Activated naive CD8-positive, alpha-beta T cell treated with anti-CD3 and anti-CD28 coated beads for 36 hours (primary cell): ENCODE measurements around the gene SDS. TPM values are rescaled to one million over a fixed set of nuclear protein-coding genes. Genes with fewer than 3 reads are reported as not detected.

Source experiments
- DNase-seq: peaks from one replicate; pipeline ENCODE4 v3.0.0; 2021
- H3K27ac Mint-ChIP-seq: one replicate; pipeline ENCODE4 v1.8.0; 2022; ENCODE audit warnings: mild to moderate bottlenecking, moderate library complexity, mixed read lengths
- H3K27me3 Mint-ChIP-seq: one replicate; pipeline ENCODE4 v1.8.0; 2022; ENCODE audit warnings: mild to moderate bottlenecking, mixed read lengths
- H3K36me3 Mint-ChIP-seq: one replicate; pipeline ENCODE4 v1.8.0; 2021; ENCODE audit warnings: mild to moderate bottlenecking, mixed read lengths
- H3K4me1 Mint-ChIP-seq: one replicate; pipeline ENCODE4 v1.8.0; 2021; ENCODE audit warnings: mixed read lengths
- H3K4me3 Mint-ChIP-seq: one replicate; pipeline ENCODE4 v1.8.0; 2022; ENCODE audit warnings: mild to moderate bottlenecking, moderate library complexity, mixed read lengths
- H3K9me3 Mint-ChIP-seq: one replicate; pipeline ENCODE4 v1.8.0; 2022; ENCODE audit warnings: mixed read lengths
- total RNA-seq, 2 experiments: library from RNA; stranded (reverse); gene quantifications; one replicate each; pipeline ENCODE4 v1.2.3, GENCODE V29; 2021

Gene SDS
- total RNA-seq, 2 experiments from 2014 or later: not detected

GRCh38 chr12:113436993-113437728 lies 33.5 kb upstream of the SDS start:
- no peak overlapping the region for H3K4me3 Mint-ChIP-seq
- H3K27ac Mint-ChIP-seq: no peak overlapping the region
- H3K36me3 Mint-ChIP-seq: no peaks in the 10 kb centered on the region
- no peaks in the 10 kb centered on the region for H3K9me3 Mint-ChIP-seq
- H3K27me3 Mint-ChIP-seq: peaks cover 3% of the 10 kb centered on the region
- H3K4me1 Mint-ChIP-seq: no peaks in the 10 kb centered on the region
- no peak for DNase-seq

- Mint-ChIP-seq H3K27me3 (peaks cover 3% of the 10 kb centered on the region), H3K9me3 (no peaks in the 10 kb centered on the region), H3K4me3 (no peak overlapping the region), H3K4me1 (no peaks in the 10 kb centered on the region), H3K36me3 (no peaks in the 10 kb centered on the region), H3K27ac (no peak overlapping the region)
- no peak for DNase-seq
These were observed 32.9 kb upstream of the SDS start for GRCh38 chr12:113436586-113436985.

- Mint-ChIP-seq H3K27me3 (peaks cover 9% of the 10 kb centered on the region), H3K9me3 (no peaks in the 10 kb centered on the region), H3K4me3 (no peak overlapping the region), H3K36me3 (no peaks in the 10 kb centered on the region), H3K4me1 (no peaks in the 10 kb centered on the region), H3K27ac (no peak overlapping the region)
- DNase-seq: no peak
These were observed 31.7 kb upstream of the SDS start for GRCh38 chr12:113435367-113435766.

GRCh38 chr12:113432986-113433385 lies 29.3 kb upstream of the SDS start:
- H3K27me3 Mint-ChIP-seq: peaks cover 13% of the 10 kb centered on the region
- no peaks in the 10 kb centered on the region for H3K9me3 Mint-ChIP-seq
- DNase-seq: no peak
- H3K27ac Mint-ChIP-seq: no peak overlapping the region
- no peak overlapping the region for H3K4me3 Mint-ChIP-seq
- H3K36me3 Mint-ChIP-seq: no peaks in the 10 kb centered on the region
- H3K4me1 Mint-ChIP-seq: no peaks in the 10 kb centered on the region

GRCh38 chr12:113428482-113428881 lies 24.8 kb upstream of the SDS start:
- H3K4me1 Mint-ChIP-seq: peaks cover 3% of the 10 kb centered on the region
- H3K27ac Mint-ChIP-seq: no peak overlapping the region
- no peaks in the 10 kb centered on the region for H3K9me3 Mint-ChIP-seq
- H3K4me3 Mint-ChIP-seq: no peak overlapping the region
- H3K36me3 Mint-ChIP-seq: no peaks in the 10 kb centered on the region
- peaks cover 23% of the 10 kb centered on the region for H3K27me3 Mint-ChIP-seq
- no peak for DNase-seq

- Mint-ChIP-seq H3K27ac (no peak overlapping the region), H3K9me3 (no peaks in the 10 kb centered on the region), H3K4me3 (no peak overlapping the region), H3K27me3 (peaks cover 23% of the 10 kb centered on the region), H3K4me1 (peaks cover 3% of the 10 kb centered on the region), H3K36me3 (no peaks in the 10 kb centered on the region)
- no peak for DNase-seq
These were observed 24.2 kb upstream of the SDS start for GRCh38 chr12:113427882-113428281.

- Mint-ChIP-seq H3K9me3 (no peaks in the 10 kb centered on the region), H3K27ac (no peak overlapping the region), H3K4me1 (peaks cover 11% of the 10 kb centered on the region), H3K4me3 (no peak overlapping the region), H3K27me3 (peaks cover 29% of the 10 kb centered on the region), H3K36me3 (no peaks in the 10 kb centered on the region)
- DNase-seq: no peak
These were observed 22.3 kb upstream of the SDS start for GRCh38 chr12:113425960-113426453.

GRCh38 chr12:113424915-113425823 lies 21.5 kb upstream of the SDS start:
- Mint-ChIP-seq H3K36me3 (no peaks in the 10 kb centered on the region), H3K4me3 (no peak overlapping the region), H3K27me3 (peaks cover 26% of the 10 kb centered on the region), H3K4me1 (peaks cover 11% of the 10 kb centered on the region), H3K27ac (no peak overlapping the region), H3K9me3 (no peaks in the 10 kb centered on the region)
- peak; percentile 48 for DNase-seq

GRCh38 chr12:113424456-113424855 lies 20.8 kb upstream of the SDS start:
- Mint-ChIP-seq H3K4me1 (peaks cover 11% of the 10 kb centered on the region), H3K27ac (no peak overlapping the region), H3K27me3 (peaks cover 21% of the 10 kb centered on the region), H3K9me3 (no peaks in the 10 kb centered on the region), H3K36me3 (no peaks in the 10 kb centered on the region), H3K4me3 (no peak overlapping the region)
- no peak for DNase-seq

- no peak for DNase-seq
- Mint-ChIP-seq H3K4me3 (no peak overlapping the region), H3K27ac (no peak overlapping the region), H3K36me3 (no peaks in the 10 kb centered on the region), H3K4me1 (peaks cover 11% of the 10 kb centered on the region), H3K27me3 (peaks cover 19% of the 10 kb centered on the region), H3K9me3 (no peaks in the 10 kb centered on the region)
These were observed 19.4 kb upstream of the SDS start for GRCh38 chr12:113422886-113423669.

GRCh38 chr12:113422030-113422885 lies 18.6 kb upstream of the SDS start, which contains the start of gene SDSL:
SDSL (plus strand) TSS chr12:113422380; CDS start chr12:113427983, 5,603 bp downstream.
- Mint-ChIP-seq H3K4me1 (peaks cover 11% of the 10 kb centered on the region), H3K4me3 (peak within 1 kb of the TSS; percentile 65), H3K9me3 (no peaks in the 10 kb centered on the region), H3K36me3 (no peaks in the 10 kb centered on the region), H3K27me3 (peaks cover 15% of the 10 kb centered on the region), H3K27ac (no peak within 1 kb of the TSS)
- DNase-seq: peak; percentile 49

GRCh38 chr12:113420996-113421595 lies 17.4 kb upstream of the SDS start:
- peaks cover 10% of the 10 kb centered on the region for H3K27me3 Mint-ChIP-seq
- H3K9me3 Mint-ChIP-seq: no peaks in the 10 kb centered on the region
- DNase-seq: no peak
- no peak overlapping the region for H3K27ac Mint-ChIP-seq
- no peak overlapping the region for H3K4me3 Mint-ChIP-seq
- no peaks in the 10 kb centered on the region for H3K36me3 Mint-ChIP-seq
- peaks cover 9% of the 10 kb centered on the region for H3K4me1 Mint-ChIP-seq

- DNase-seq: no peak
- no peaks in the 10 kb centered on the region for H3K9me3 Mint-ChIP-seq
- H3K27ac Mint-ChIP-seq: no peak overlapping the region
- peaks cover 8% of the 10 kb centered on the region for H3K4me1 Mint-ChIP-seq
- H3K27me3 Mint-ChIP-seq: peaks cover 8% of the 10 kb centered on the region
- no peak overlapping the region for H3K4me3 Mint-ChIP-seq
- no peaks in the 10 kb centered on the region for H3K36me3 Mint-ChIP-seq
These were observed 14.7 kb upstream of the SDS start for GRCh38 chr12:113418213-113418879.
